WERI-Rb-1 (cell line): ENCODE results near the gene ZNF609.

Experiments used
- DNase-seq: peaks from one replicate; pipeline ENCODE4 v3.0.0-alpha.2; 2020
- H3K27ac ChIP-seq: fragments of 250-450 bp; sonication (Bioruptor Pico); 2 replicates; pipeline ENCODE4 v1.5.1; 2020; ENCODE audit warnings: mild to moderate bottlenecking, moderate library complexity
- H3K27me3 ChIP-seq: fragments of 250-450 bp; sonication (Bioruptor Pico); 2 replicates; pipeline ENCODE4 v1.5.1; 2021; ENCODE audit warnings: mild to moderate bottlenecking, low read depth, moderate library complexity; ENCODE audit not compliant: insufficient read depth, severe bottlenecking
- H3K36me3 ChIP-seq: fragments of 250-450 bp; sonication (Bioruptor Pico); 2 replicates; pipeline ENCODE4 v1.5.1; 2020; ENCODE audit warnings: mild to moderate bottlenecking, moderate library complexity
- H3K4me3 ChIP-seq: 2 replicates; pipeline ENCODE4 v1.5.1; 2011; ENCODE audit warnings: low read depth, mild to moderate bottlenecking, control low read depth, low read length
- H3K9me3 ChIP-seq: fragments of 250-450 bp; sonication (Bioruptor Pico); 2 replicates; pipeline ENCODE4 v1.5.1; 2021; ENCODE audit warnings: mild to moderate bottlenecking, moderate library complexity; ENCODE audit not compliant: severe bottlenecking
- CTCF ChIP-seq: IDR thresholded peaks from 2 replicates; pipeline ENCODE4 v1.5.1; 2011; ENCODE audit warnings: low read depth, mild to moderate bottlenecking, control low read depth, inconsistent platforms, low read length

The ZNF609 gene

GRCh38 chr15:64695561-64695992 lies 235.2 kb downstream of the ZNF609 start:
- Histone ChIP-seq H3K4me3 (no peak overlapping the region), H3K9me3 (no peaks in the 10 kb centered on the region), H3K27me3 (no peaks in the 10 kb centered on the region), H3K36me3 (peaks cover 53% of the 10 kb centered on the region), H3K27ac (peak overlapping the region; percentile 78)
- DNase-seq: no peak
- no peak for TF ChIP-seq CTCF

- no peak for DNase-seq
- Histone ChIP-seq H3K36me3 (peaks cover 47% of the 10 kb centered on the region), H3K27me3 (no peaks in the 10 kb centered on the region), H3K9me3 (no peaks in the 10 kb centered on the region), H3K27ac (0 out of 2 replicates have a peak overlapping the region, but pooled peaks have one; percentile 78), H3K4me3 (no peak overlapping the region)
- no peak for TF ChIP-seq CTCF
Measured at GRCh38 chr15:64696481-64696880, 236.1 kb downstream of the ZNF609 start.

- TF ChIP-seq CTCF: no peak
- no peak overlapping the region for H3K27ac ChIP-seq
- H3K36me3 ChIP-seq: peaks cover 39% of the 10 kb centered on the region
- no peaks in the 10 kb centered on the region for H3K9me3 ChIP-seq
- DNase-seq: no peak
- H3K4me3 ChIP-seq: no peak overlapping the region
- no peaks in the 10 kb centered on the region for H3K27me3 ChIP-seq
Measured at GRCh38 chr15:64697911-64698369, 237.6 kb downstream of the ZNF609 start.

- Histone ChIP-seq H3K9me3 (no peaks in the 10 kb centered on the region), H3K4me3 (no peak overlapping the region), H3K36me3 (peaks cover 31% of the 10 kb centered on the region), H3K27ac (no peak overlapping the region), H3K27me3 (no peaks in the 10 kb centered on the region)
- TF ChIP-seq CTCF: no peak
- no peak for DNase-seq
Measured at GRCh38 chr15:64698823-64699222, 238.4 kb downstream of the ZNF609 start.

- TF ChIP-seq CTCF: no peak
- no peak for DNase-seq
- H3K4me3 ChIP-seq: no peak overlapping the region
Measured at GRCh38 chr15:64699751-64700388, 239.5 kb downstream of the ZNF609 start.

GRCh38 chr15:64701051-64701450 lies 240.7 kb downstream of the ZNF609 start:
- H3K27ac ChIP-seq: no peak overlapping the region
- no peak overlapping the region for H3K4me3 ChIP-seq
- no peaks in the 10 kb centered on the region for H3K9me3 ChIP-seq
- no peaks in the 10 kb centered on the region for H3K27me3 ChIP-seq
- H3K36me3 ChIP-seq: peaks cover 13% of the 10 kb centered on the region
- TF ChIP-seq CTCF: no peak
- no peak for DNase-seq

More at GRCh38 chr15:64699751-64700388, 239.5 kb downstream of the ZNF609 start:
- no peak overlapping the region for H3K27ac ChIP-seq
- H3K36me3 ChIP-seq: peaks cover 22% of the 10 kb centered on the region
- H3K27me3 ChIP-seq: no peaks in the 10 kb centered on the region
- H3K9me3 ChIP-seq: no peaks in the 10 kb centered on the region
